ENCODE results near the gene RABGAP1. TPM values are rescaled to one million over a fixed set of nuclear protein-coding genes. Genes with fewer than 3 reads are reported as not detected.

Gene RABGAP1
- total RNA-seq: 43.8 and 49.2 TPM in 2 replicates

GRCh38 chr9:122940749-122941581 lies at the start of gene RABGAP1:
Gene RABGAP1 (plus strand): TSS chr9:122941020. CDS start chr9:122957060, 16,040 bp downstream.

GRCh38 chr9:122904823-122905710 lies 35.8 kb upstream of the RABGAP1 start, which contains the start of gene RC3H2:
Gene RC3H2 (minus strand): TSS chr9:122905359. CDS start chr9:122897509, 7,850 bp downstream.

DNA sequence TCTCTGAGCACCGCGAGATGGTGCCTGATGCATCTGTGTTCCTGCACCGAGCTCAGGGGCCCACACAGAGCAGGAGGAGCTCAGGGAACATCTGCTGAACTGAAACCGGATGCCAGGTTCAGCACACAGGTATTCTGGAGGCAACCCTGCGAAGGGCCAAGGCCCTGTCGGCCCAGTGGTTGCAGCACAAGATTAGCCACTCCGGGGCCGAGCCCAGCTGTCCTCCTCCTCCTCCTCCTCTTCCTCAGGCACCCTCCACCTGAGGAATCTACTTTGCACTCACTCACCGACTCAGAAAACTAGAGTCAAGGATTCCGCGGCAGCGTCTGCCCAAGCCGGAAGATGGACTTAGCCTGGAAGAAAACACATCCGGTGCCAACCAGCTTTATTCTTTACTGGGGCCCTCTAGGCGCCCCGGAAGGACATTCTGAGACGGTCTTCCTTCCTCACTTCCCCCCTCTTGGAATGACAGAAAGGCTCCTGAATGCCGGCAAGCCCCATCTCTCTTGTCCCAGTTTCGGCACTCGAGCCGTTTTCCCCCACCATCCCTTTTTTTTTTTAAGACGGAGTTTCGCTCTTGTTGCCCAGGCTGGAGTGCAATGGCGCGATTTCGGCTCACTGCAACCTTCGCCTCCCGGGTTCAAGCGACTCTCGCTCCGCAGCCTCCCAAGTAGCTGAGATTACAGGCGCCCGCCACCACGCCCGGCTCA lies 27.7 kb upstream of the RABGAP1 start, which contains the start of gene ZBTB6:
ZBTB6 (minus strand) TSS at position 360 of the 710 bp plus-strand sequence. CDS start 1,251 bp downstream, outside the sequence.

GRCh38 chr9:122931226-122932121 lies 9.3 kb upstream of the RABGAP1 start, which contains the start of gene ZBTB26:
Gene ZBTB26 (minus strand): TSS chr9:122931512. CDS start chr9:122919934, 11,578 bp downstream.

DNA sequence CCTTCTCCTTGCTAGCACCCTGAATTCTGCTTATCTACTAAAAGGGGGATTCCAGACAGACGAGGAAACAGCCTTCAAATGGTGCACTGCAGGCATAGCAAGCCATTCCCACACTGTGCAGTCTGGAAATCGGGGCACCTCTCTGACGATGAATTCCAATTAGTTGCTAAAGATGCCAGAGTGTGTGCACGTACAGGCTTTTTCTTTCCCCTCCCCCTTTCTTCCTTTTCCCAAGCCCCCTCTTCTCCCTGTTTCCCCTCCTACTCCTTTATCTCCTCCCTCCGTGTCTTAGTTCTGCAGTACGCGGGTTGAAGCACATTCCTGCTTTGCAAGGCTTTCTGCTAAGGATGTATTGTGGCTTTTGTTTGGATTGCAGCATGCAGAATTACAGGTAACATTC lies 92.5 kb downstream of the RABGAP1 start, which contains the start of gene GPR21:
GPR21 (plus strand) TSS at position 316 of the 400 bp plus-strand sequence. CDS start 900 bp downstream, outside the sequence.

Other genes with a start within 250 kb of the RABGAP1 start
- not detected in 2 replicates for gene OR1L4, start 217.0 kb upstream of the RABGAP1 start, total RNA-seq
- not detected in 2 replicates for gene OR1L6, start 198.7 kb upstream of the RABGAP1 start, total RNA-seq
- gene OR5C1, start 152.1 kb upstream of the RABGAP1 start, total RNA-seq: not detected in 2 replicates
- gene OR1K1, start 140.9 kb upstream of the RABGAP1 start, total RNA-seq: not detected in 2 replicates
- gene PDCL, start 112.4 kb upstream of the RABGAP1 start, total RNA-seq: 28.9 and 32.3 TPM in 2 replicates
- gene RC3H2, start 35.7 kb upstream of the RABGAP1 start, total RNA-seq: 31.6 and 39.0 TPM in 2 replicates
- gene ZBTB6, start 27.7 kb upstream of the RABGAP1 start, total RNA-seq: 12.6 and 14.7 TPM in 2 replicates
- 3.6 and 6.3 TPM in 2 replicates for gene ZBTB26, start 9.5 kb upstream of the RABGAP1 start, total RNA-seq
- 0.17 and 1.0 TPM in 2 replicates for gene GPR21, start 92.6 kb downstream of the RABGAP1 start, total RNA-seq

Measured in smooth muscle cell of trachea (primary cell).